MM.1S (cell line): ENCODE data around the gene SPCS1.

Experiments
- DNase-seq: peaks from one replicate; pipeline ENCODE4 v3.0.0-alpha.2; 2015
- H2AFZ ChIP-seq: fragments of 300-600 bp; sonication (generic); 2 replicates; pipeline ENCODE4 v1.6.0; 2016; ENCODE audit warnings: antibody characterized with exemption, low read length
- H3F3A ChIP-seq: fragments of 300-600 bp; sonication (generic); 2 replicates; pipeline ENCODE4 v1.6.1; 2016; ENCODE audit warnings: mild to moderate bottlenecking, antibody characterized with exemption, low read length, moderate library complexity, mixed read lengths; ENCODE audit not compliant: insufficient read depth
- H3K27ac ChIP-seq: fragments of 300-600 bp; sonication (generic); 2 replicates; pipeline ENCODE4 v1.5.1; 2016; ENCODE audit warnings: mild to moderate bottlenecking, low read length
- H3K27me3 ChIP-seq: fragments of 300-600 bp; sonication (generic); replicated peaks from 2 replicates; pipeline ENCODE4 v1.6.0; 2016; ENCODE audit warnings: low read length; ENCODE audit not compliant: insufficient read depth
- H3K36me3 ChIP-seq: fragments of 300-600 bp; sonication (generic); replicated peaks from 2 replicates; pipeline ENCODE4 v1.6.1; 2016; ENCODE audit warnings: mild to moderate bottlenecking, low read length, mixed read lengths; ENCODE audit not compliant: insufficient read depth
- H3K4me1 ChIP-seq: fragments of 300-600 bp; sonication (generic); 2 replicates; pipeline ENCODE4 v1.6.1; 2016; ENCODE audit warnings: low read length, mixed read lengths
- H3K4me2 ChIP-seq: fragments of 300-600 bp; sonication (generic); 2 replicates; pipeline ENCODE4 v1.6.0; 2016; ENCODE audit warnings: low read depth, low read length
- H3K4me3 ChIP-seq: fragments of 300-600 bp; sonication (generic); 2 replicates; pipeline ENCODE4 v1.5.1; 2016; ENCODE audit warnings: low read length, mixed read lengths
- H3K79me2 ChIP-seq: fragments of 300-600 bp; sonication (generic); 2 replicates; pipeline ENCODE4 v1.6.1; 2016; ENCODE audit warnings: mixed run types, low read length, mixed read lengths
- H3K9ac ChIP-seq: fragments of 300-600 bp; sonication (generic); 2 replicates; pipeline ENCODE4 v1.6.1; 2016; ENCODE audit warnings: low read length, mixed read lengths
- H3K9me2 ChIP-seq: fragments of 300-600 bp; sonication (generic); replicated peaks from 2 replicates; pipeline ENCODE4 v1.6.1; 2016; ENCODE audit warnings: mild to moderate bottlenecking, low read length, mixed read lengths; ENCODE audit not compliant: insufficient read depth
- H3K9me3 ChIP-seq: fragments of 300-600 bp; sonication (generic); replicated peaks from 2 replicates; pipeline ENCODE4 v1.6.1; 2016; ENCODE audit warnings: mild to moderate bottlenecking, low read length, mixed read lengths; ENCODE audit not compliant: insufficient read depth
- H4K20me1 ChIP-seq: fragments of 300-600 bp; sonication (generic); 2 replicates; pipeline ENCODE4 v1.6.1; 2016; ENCODE audit warnings: mild to moderate bottlenecking, low read length, moderate library complexity, mixed read lengths; ENCODE audit not compliant: insufficient read depth
- CTCF ChIP-seq: fragments of 300-600 bp; sonication (generic); IDR thresholded peaks from 2 replicates; pipeline ENCODE4 v1.5.1; 2016; ENCODE audit warnings: antibody characterized with exemption, low read length, mixed read lengths
- EZH2 ChIP-seq: fragments of 300-600 bp; sonication (generic); optimal IDR thresholded peaks from 2 replicates; pipeline ENCODE3; 2017; ENCODE audit warnings: low read depth, mild to moderate bottlenecking, antibody characterized with exemption, low read length, mixed read lengths
- EZH2phosphoT487 ChIP-seq: fragments of 300-600 bp; sonication (generic); IDR thresholded peaks from 2 replicates; pipeline ENCODE4 v1.6.1; 2018; ENCODE audit warnings: antibody characterized with exemption, low read length

Gene SPCS1

GRCh38 chr3:52693071-52693470, 12.8 kb upstream of the SPCS1 start:
- peaks cover 89% of the 10 kb centered on the region for H3K79me2 ChIP-seq

GRCh38 chr3:52694528-52695189, 11.2 kb upstream of the SPCS1 start:
- Histone ChIP-seq H3F3A (peaks cover 74% of the 10 kb centered on the region), H3K4me3 (no peak overlapping the region), H3K27me3 (no peaks in the 10 kb centered on the region), H3K9me3 (no peaks in the 10 kb centered on the region), H4K20me1 (peaks cover 11% of the 10 kb centered on the region), H3K4me2 (peak overlapping the region; percentile 8; the same call in 1 of the 2 replicates), H3K4me1 (peaks cover 58% of the 10 kb centered on the region), H3K79me2 (peaks cover 86% of the 10 kb centered on the region), H2AFZ (no peak overlapping the region), H3K27ac (no peak overlapping the region), H3K9ac (no peak overlapping the region), H3K36me3 (peaks cover 38% of the 10 kb centered on the region), H3K9me2 (no peaks in the 10 kb centered on the region)
- TF ChIP-seq EZH2phosphoT487: no peak
- TF ChIP-seq CTCF: no peak
- no peak for TF ChIP-seq EZH2
- no peak for DNase-seq

More at GRCh38 chr3:52693071-52693470, 12.8 kb upstream of the SPCS1 start:
- no peak for DNase-seq
- Histone ChIP-seq H3F3A (peaks cover 82% of the 10 kb centered on the region), H3K9me3 (no peaks in the 10 kb centered on the region), H2AFZ (no peak overlapping the region), H3K36me3 (peaks cover 54% of the 10 kb centered on the region), H3K4me3 (no peak overlapping the region), H3K4me1 (peaks cover 72% of the 10 kb centered on the region), H3K4me2 (no peak overlapping the region), H3K9ac (no peak overlapping the region), H3K27ac (no peak overlapping the region; the same call in 1 of the 2 replicates), H4K20me1 (peaks cover 14% of the 10 kb centered on the region), H3K27me3 (no peaks in the 10 kb centered on the region), H3K9me2 (no peaks in the 10 kb centered on the region)
- TF ChIP-seq EZH2 (no peak), EZH2phosphoT487 (no peak), CTCF (no peak)

- no peak overlapping the region; the same call in 1 of the 2 replicates for H3K9ac ChIP-seq
- H3K9me2 ChIP-seq: no peaks in the 10 kb centered on the region
- peaks cover 29% of the 10 kb centered on the region for H3K36me3 ChIP-seq
- H2AFZ ChIP-seq: no peak overlapping the region
- H3K79me2 ChIP-seq: peaks cover 87% of the 10 kb centered on the region
- H3K27ac ChIP-seq: peak overlapping the region; percentile 62; the same call in 1 of the 2 replicates
- no peaks in the 10 kb centered on the region for H3K9me3 ChIP-seq
- no peak for TF ChIP-seq EZH2
- no peak for TF ChIP-seq CTCF
- TF ChIP-seq EZH2phosphoT487: no peak
- H4K20me1 ChIP-seq: peaks cover 10% of the 10 kb centered on the region
- no peaks in the 10 kb centered on the region for H3K27me3 ChIP-seq
- no peak overlapping the region for H3K4me3 ChIP-seq
- H3K4me2 ChIP-seq: peak overlapping the region; percentile 38
- H3K4me1 ChIP-seq: peaks cover 54% of the 10 kb centered on the region
- H3F3A ChIP-seq: peaks cover 74% of the 10 kb centered on the region
- DNase-seq: no peak
These were observed 9.9 kb upstream of the SPCS1 start for GRCh38 chr3:52695798-52696671.
